ENCODE measurements around the gene CSTF3. TPM values are rescaled to one million over a fixed set of nuclear protein-coding genes. Genes with fewer than 3 reads are reported as not detected.
A peak's percentile ranks its signal among the peaks of the same experiment; 100 is the strongest.

The CSTF3 gene
- total and polyA plus RNA-seq, 2 of the 4 experiments (the other 2 are of a cell fraction) = 14.5 to 23.4 TPM

- dilution Hi-C loops (cut with HindIII; ENCODE audit: low sequenced_read_pairs, unreplicated experiment) = no loop called here
- BruUV-seq (replicated peaks) = no TSS peak
- Histone ChIP-seq H3K14ac (replicated peaks; ENCODE audit: low read depth, low read length) (no peak overlapping the region; the same call in 1 of the 2 replicates), H2BK20ac (ENCODE audit: low read depth, low read length) (no peak overlapping the region), H3K4ac (ENCODE audit: low read depth, low read length) (peak overlapping the region; percentile 22; the same call in 1 of the 2 replicates), H2AK9ac (replicated peaks; ENCODE audit: low read depth, low read length, poor library complexity) (no peak overlapping the region), H4K91ac (ENCODE audit: insufficient read depth, low read depth, low read length) (no peak overlapping the region), H4K5ac (ENCODE audit: low read depth, low read length) (no peak overlapping the region), H3K4me1 (ENCODE audit: control insufficient read depth, insufficient read depth, low read length) (peaks cover 8% of the 10 kb centered on the region), H3K79me1 (ENCODE audit: low read depth in 1 of 2, low read length in 2 of 2) (peaks cover 0 to 2% of the 10 kb centered on the region in 2 experiments; a peak in 1 of 4 replicates), H2AK5ac (ENCODE audit: low read depth, low read length) (no peak overlapping the region), H3K56ac (ENCODE audit: extremely low read depth, insufficient read depth, low read length) (no peak overlapping the region), H2BK5ac (ENCODE audit: low read depth, low read length, poor library complexity, severe bottlenecking) (no peak overlapping the region), H2BK15ac (ENCODE audit: low read depth, low read length) (0 out of 3 replicates have a peak overlapping the region, but pooled peaks have one; percentile 22), H3K9me3 (ENCODE audit: control insufficient read depth, insufficient read depth, low read length) (no peaks in the 10 kb centered on the region), H3K9ac (ENCODE audit: low read depth, low read length) (no peak overlapping the region), H3K9me1 (ENCODE audit: insufficient read depth, low read length) (no peaks in the 10 kb centered on the region), H4K8ac (ENCODE audit: low read depth in 2 of 2, low read length in 2 of 2) (no peak overlapping the region), H4K20me1 (ENCODE audit: insufficient read depth, low read length) (no peaks in the 10 kb centered on the region), H2AFZ (replicated peaks; ENCODE audit: low read length, poor library complexity) (no peak overlapping the region), H2BK120ac (ENCODE audit: low read depth, low read length) (0 out of 2 replicates have a peak overlapping the region, but pooled peaks have one; percentile 1), H3K18ac (ENCODE audit: low read depth, low read length) (peak overlapping the region; percentile 21; the same call in 1 of the 2 replicates), H3K23ac (ENCODE audit: low read depth, low read length) (peak overlapping the region; percentile 56; the same call in 1 of the 2 replicates), H3K27ac (ENCODE audit: insufficient read depth, low read length) (no peak overlapping the region), H3K36me3 (ENCODE audit: control insufficient read depth, insufficient read depth, low read length) (no peaks in the 10 kb centered on the region), H3K4me3 (ENCODE audit: insufficient read depth, low read depth, low read length) (no peak overlapping the region), H3K27me3 (ENCODE audit: control insufficient read depth, insufficient read depth, low read length) (no peaks in the 10 kb centered on the region), H3K4me2 (ENCODE audit: low read depth, low read length) (no peak overlapping the region)
- ChIA-PET POLR2A (ENCODE audit: unreplicated experiment) (no interaction called here), CTCF (no interaction called here)
- intact Hi-C loops (cut with micrococcal nuclease) = loop anchor here (5.0 kb wide), 1 partner anchor 39 kb away; no protein-coding TSS in a partner anchor
- DNase-seq (no peak), ATAC-seq (ENCODE audit: low read depth) (no peak)
- WGBS, 2 experiments (ENCODE audit: extremely low coverage in 2 of 2, insufficient read length in 1 of 2) = 100% methylated on average over 1 of the region's 14 CpGs; no CpG with 5 or more reads in 1 of the 2 experiments
- TF ChIP-seq CEBPB (IDR thresholded peaks at IDR 0.05; ENCODE audit: low read depth, low read length) (peak; percentile 73), CHD1 (IDR thresholded peaks at IDR 0.05; ENCODE audit: low read depth, low read length) (no peak)
- in situ Hi-C loops (cut with MboI; ENCODE audit: low sequenced_read_pairs) = no loop called here
Observed at GRCh38 chr11:33197915-33198727, 36.8 kb upstream of the CSTF3 start.
